Choroid plexus epithelial cell (primary cell): ENCODE results near the gene ZNF471.

Experiments used
- DNase-seq: peaks from one replicate; pipeline ENCODE4 v3.0.0-alpha.2; 2010; ENCODE audit warnings: low read depth
- H3K4me3 ChIP-seq: 2 replicates; pipeline ENCODE4 v1.5.1; 2011; ENCODE audit warnings: low read depth, mild to moderate bottlenecking, control low read depth, low read length, moderate library complexity
- CTCF ChIP-seq: conservative IDR thresholded peaks from 2 replicates; pipeline ENCODE4 v1.5.1; 2011; ENCODE audit warnings: low read depth, mild to moderate bottlenecking, control low read depth, inconsistent platforms, low read length, moderate library complexity

ZNF471 gene

GRCh38 chr19:56573914-56574313 is 66.3 kb downstream of the ZNF471 start:
- no peak for TF ChIP-seq CTCF
- no peak for DNase-seq
- H3K4me3 ChIP-seq = no peak overlapping the region

- H3K4me3 ChIP-seq = no peak overlapping the region
- no peak for DNase-seq
- no peak for TF ChIP-seq CTCF
These were observed 70.3 kb downstream of the ZNF471 start for GRCh38 chr19:56577719-56578602.
